SU-DHL-6 (cell line): ENCODE measurements around the gene ANKFY1.

Experiments
- H2AFZ ChIP-seq: fragments of 200-600 bp; sonication (generic); 2 replicates; pipeline ENCODE4 v1.6.1; 2014; ENCODE audit warnings: low read depth, mild to moderate bottlenecking, moderate library complexity, mixed read lengths, antibody characterized with exemption, low read length; ENCODE audit not compliant: severe bottlenecking
- H3F3A ChIP-seq: fragments of 200-600 bp; shearing (Covaris generic); 2 replicates; pipeline ENCODE4 v1.6.0; 2016; ENCODE audit warnings: antibody characterized with exemption, mild to moderate bottlenecking; ENCODE audit not compliant: insufficient read depth
- H3K27ac ChIP-seq: fragments of 200-600 bp; sonication (generic); 2 replicates; pipeline ENCODE4 v1.5.1; 2016; ENCODE audit warnings: low read depth, mild to moderate bottlenecking, low read length, moderate library complexity, mixed read lengths
- H3K27me3 ChIP-seq: fragments of 200-600 bp; sonication (generic), shearing (Covaris generic); 2 replicates; pipeline ENCODE4 v1.6.0; 2014; ENCODE audit warnings: mild to moderate bottlenecking, low read length
- H3K36me3 ChIP-seq: fragments of 200-600 bp; sonication (generic); 2 replicates; pipeline ENCODE4 v1.6.1; 2014; ENCODE audit warnings: mild to moderate bottlenecking, low read length, mixed read lengths
- H3K4me2 ChIP-seq: fragments of 300-600, 200-600 bp; shearing (Covaris generic), sonication (generic); 2 replicates; pipeline ENCODE4 v1.6.0; 2014; ENCODE audit warnings: low read length, low read depth, mild to moderate bottlenecking; ENCODE audit not compliant: poor library complexity, severe bottlenecking
- H3K4me3 ChIP-seq: fragments of 200-600 bp; sonication (generic); 2 replicates; pipeline ENCODE4 v1.5.1; 2014; ENCODE audit warnings: antibody characterized with exemption, low read length, mild to moderate bottlenecking, mixed read lengths; ENCODE audit not compliant: insufficient read depth, poor library complexity, severe bottlenecking
- H3K79me2 ChIP-seq: fragments of 200-600 bp; sonication (generic); 2 replicates; pipeline ENCODE4 v1.6.1; 2014; ENCODE audit warnings: mild to moderate bottlenecking, low read length, moderate library complexity; ENCODE audit not compliant: insufficient read depth
- H3K9ac ChIP-seq: fragments of 200-600 bp; sonication (generic); 2 replicates; pipeline ENCODE4 v1.7.0; 2014; ENCODE audit warnings: mild to moderate bottlenecking, low read length
- H3K9me2 ChIP-seq: fragments of 200-600 bp; sonication (generic); replicated peaks from 2 replicates; pipeline ENCODE4 v1.6.1; 2014; ENCODE audit warnings: low read length; ENCODE audit not compliant: insufficient read depth
- H3K9me3 ChIP-seq: fragments of 200-600 bp; sonication (generic); 2 replicates; pipeline ENCODE4 v1.6.1; 2014; ENCODE audit warnings: low read length, mixed read lengths; ENCODE audit not compliant: insufficient read depth
- H4K20me1 ChIP-seq: fragments of 200-600 bp; sonication (generic); 2 replicates; pipeline ENCODE4 v1.6.1; 2014; ENCODE audit warnings: low read depth, mild to moderate bottlenecking, antibody characterized with exemption, low read length, moderate library complexity, mixed read lengths
- EZH2phosphoT487 ChIP-seq: fragments of 200-600 bp; sonication (generic), shearing (Covaris generic); conservative IDR thresholded peaks from 2 replicates; pipeline ENCODE4 v1.6.1; 2018; ENCODE audit warnings: mild to moderate bottlenecking, antibody characterized with exemption, low read length, moderate library complexity, mixed read lengths
- TF ChIP-seq, protein P1 (sequence below): fragments of 200-600 bp; sonication (generic); IDR thresholded peaks from one replicate; pipeline ENCODE4 v1.5.1; 2017; ENCODE audit warnings: antibody characterized with exemption, mild to moderate bottlenecking, low read length, moderate library complexity; ENCODE audit not compliant: insufficient read depth, poor library complexity, severe bottlenecking

Gene ANKFY1

DNA sequence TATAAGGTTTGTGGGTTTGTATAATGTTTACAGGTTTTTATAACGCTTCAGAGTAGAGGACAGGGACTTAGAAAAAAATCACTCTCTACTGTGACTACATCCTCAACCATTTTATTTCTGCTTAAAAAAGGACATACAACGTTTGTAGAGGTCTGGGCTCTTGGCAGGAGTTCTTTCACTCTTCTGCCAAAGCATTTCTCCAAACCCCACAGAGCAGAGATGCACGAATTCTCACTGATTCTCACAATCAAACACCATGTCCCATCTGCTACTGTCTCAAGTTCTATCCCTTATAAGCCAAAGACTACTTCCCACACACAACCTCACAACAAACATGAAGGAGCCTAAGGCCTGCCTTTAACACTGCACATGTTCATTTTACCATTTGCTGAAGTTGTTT lies 7.0 kb upstream of the ANKFY1 start:
- Histone ChIP-seq H3K4me2 (no peak overlapping the region), H3K27me3 (no peaks in the 10 kb centered on the region), H3F3A (peaks cover 18% of the 10 kb centered on the region), H3K4me3 (no peak overlapping the region), H3K9me3 (no peaks in the 10 kb centered on the region), H4K20me1 (no peaks in the 10 kb centered on the region), H3K27ac (no peak overlapping the region), H3K9me2 (no peaks in the 10 kb centered on the region), H2AFZ (no peak overlapping the region), H3K79me2 (no peaks in the 10 kb centered on the region; the same call in 1 of the 2 replicates), H3K9ac (no peak overlapping the region), H3K36me3 (peaks cover 17% of the 10 kb centered on the region)
- no peak for TF ChIP-seq EZH2phosphoT487
- TF ChIP-seq, protein P1, sequence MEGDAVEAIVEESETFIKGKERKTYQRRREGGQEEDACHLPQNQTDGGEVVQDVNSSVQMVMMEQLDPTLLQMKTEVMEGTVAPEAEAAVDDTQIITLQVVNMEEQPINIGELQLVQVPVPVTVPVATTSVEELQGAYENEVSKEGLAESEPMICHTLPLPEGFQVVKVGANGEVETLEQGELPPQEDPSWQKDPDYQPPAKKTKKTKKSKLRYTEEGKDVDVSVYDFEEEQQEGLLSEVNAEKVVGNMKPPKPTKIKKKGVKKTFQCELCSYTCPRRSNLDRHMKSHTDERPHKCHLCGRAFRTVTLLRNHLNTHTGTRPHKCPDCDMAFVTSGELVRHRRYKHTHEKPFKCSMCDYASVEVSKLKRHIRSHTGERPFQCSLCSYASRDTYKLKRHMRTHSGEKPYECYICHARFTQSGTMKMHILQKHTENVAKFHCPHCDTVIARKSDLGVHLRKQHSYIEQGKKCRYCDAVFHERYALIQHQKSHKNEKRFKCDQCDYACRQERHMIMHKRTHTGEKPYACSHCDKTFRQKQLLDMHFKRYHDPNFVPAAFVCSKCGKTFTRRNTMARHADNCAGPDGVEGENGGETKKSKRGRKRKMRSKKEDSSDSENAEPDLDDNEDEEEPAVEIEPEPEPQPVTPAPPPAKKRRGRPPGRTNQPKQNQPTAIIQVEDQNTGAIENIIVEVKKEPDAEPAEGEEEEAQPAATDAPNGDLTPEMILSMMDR, result no peak

DNA sequence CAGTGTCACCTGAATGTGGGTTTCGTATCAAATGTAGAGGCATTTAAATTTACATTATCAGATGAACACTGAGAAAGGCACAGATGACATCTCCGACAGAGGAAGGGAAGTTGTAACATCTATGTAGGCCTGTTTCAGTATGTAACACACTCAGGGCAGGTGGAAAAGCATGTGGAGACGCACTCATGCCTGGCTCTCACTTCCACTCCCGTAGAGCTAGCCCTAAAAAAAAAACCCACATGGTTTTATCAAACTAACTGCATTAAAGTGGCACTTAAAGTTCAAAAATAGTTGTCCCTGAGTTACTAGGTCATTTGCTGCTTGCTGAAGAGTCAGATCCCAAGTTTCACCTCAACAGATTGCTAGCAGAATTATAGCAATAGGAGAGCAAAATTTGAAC lies 6.1 kb upstream of the ANKFY1 start:
- no peaks in the 10 kb centered on the region for H4K20me1 ChIP-seq
- H3K9me2 ChIP-seq, result no peaks in the 10 kb centered on the region
- H3K9me3 ChIP-seq, result no peaks in the 10 kb centered on the region
- H3K9ac ChIP-seq, result no peak overlapping the region
- no peak overlapping the region for H3K27ac ChIP-seq
- no peak overlapping the region for H3K4me3 ChIP-seq
- no peak for TF ChIP-seq EZH2phosphoT487
- TF ChIP-seq, protein P1, result no peak
- no peak overlapping the region for H3K4me2 ChIP-seq
- no peaks in the 10 kb centered on the region; the same call in 1 of the 2 replicates for H3K79me2 ChIP-seq
- peaks cover 15% of the 10 kb centered on the region for H3K36me3 ChIP-seq
- no peak overlapping the region for H2AFZ ChIP-seq
- H3F3A ChIP-seq, result peaks cover 22% of the 10 kb centered on the region
- H3K27me3 ChIP-seq, result no peaks in the 10 kb centered on the region

DNA sequence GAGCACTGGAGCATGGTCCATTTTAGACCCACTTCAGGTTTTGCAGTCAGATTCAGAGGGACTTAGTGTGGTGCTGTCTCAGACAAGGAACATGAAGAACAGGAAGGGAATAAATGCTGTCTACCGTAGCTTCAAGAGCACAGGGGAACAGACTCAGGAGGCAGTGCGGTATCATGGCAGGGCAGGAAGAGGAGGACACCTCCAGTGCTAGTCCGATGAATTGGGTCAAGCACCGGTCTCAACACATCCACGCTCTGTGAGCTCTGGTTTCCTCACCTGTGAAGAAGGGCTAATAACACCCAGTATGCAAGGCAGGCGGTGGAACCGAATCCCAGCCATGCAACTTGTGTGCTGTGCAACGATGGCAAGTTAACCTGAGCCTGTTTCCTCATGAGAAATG lies 3.6 kb upstream of the ANKFY1 start:
- Histone ChIP-seq H3F3A (peaks cover 22% of the 10 kb centered on the region), H3K4me2 (no peak overlapping the region), H3K4me3 (no peak overlapping the region), H3K79me2 (peaks cover 13% of the 10 kb centered on the region), H3K9me3 (no peaks in the 10 kb centered on the region), H3K36me3 (peaks cover 14% of the 10 kb centered on the region), H4K20me1 (no peaks in the 10 kb centered on the region), H3K27me3 (no peaks in the 10 kb centered on the region), H3K9me2 (no peaks in the 10 kb centered on the region), H3K9ac (no peak overlapping the region), H3K27ac (no peak overlapping the region), H2AFZ (no peak overlapping the region)
- no peak for TF ChIP-seq EZH2phosphoT487
- TF ChIP-seq, protein P1, result no peak
